ENCODE results near the gene TPI1. TPM values are rescaled to one million over a fixed set of nuclear protein-coding genes. Genes with fewer than 3 reads are reported as not detected.
A peak's percentile ranks its signal among the peaks of the same experiment; 100 is the strongest.
"Not testable (repeated sequence)": the region's sequence is repeated elsewhere in the genome, so short reads cannot be mapped to it uniquely, and the experiment has no call there.

TPI1 gene
- total RNA-seq, 1 experiment from 2014 or later = 2,129 TPM

- DNase-seq (ENCODE audit: low read depth) = peak; percentile 91
These were observed 23.7 kb downstream of the TPI1 start for GRCh38 chr12:6890789-6891645.

- no peak for DNase-seq (ENCODE audit: low read depth)
These were observed 24.3 kb downstream of the TPI1 start for GRCh38 chr12:6891646-6892001.

- not testable (repeated sequence) for DNase-seq (ENCODE audit: low read depth)
These were observed 25.4 kb downstream of the TPI1 start for GRCh38 chr12:6892683-6893082.

- DNase-seq (ENCODE audit: low read depth) = no peak
These were observed 27.0 kb downstream of the TPI1 start for GRCh38 chr12:6894321-6894720.

- DNase-seq (ENCODE audit: low read depth) = no peak
These were observed 29.6 kb downstream of the TPI1 start for GRCh38 chr12:6896846-6897435.

- DNase-seq (ENCODE audit: low read depth) = no peak
These were observed 32.1 kb downstream of the TPI1 start for GRCh38 chr12:6899427-6899826.

GRCh38 chr12:6899837-6900519 is 32.6 kb downstream of the TPI1 start:
- peak; percentile 86 for DNase-seq (ENCODE audit: low read depth)

- no peak for DNase-seq (ENCODE audit: low read depth)
These were observed 35.1 kb downstream of the TPI1 start for GRCh38 chr12:6902448-6902847.

- DNase-seq (ENCODE audit: low read depth) = peak; percentile 87
These were observed 36.4 kb downstream of the TPI1 start for GRCh38 chr12:6903722-6904121.

GRCh38 chr12:6904280-6905276 is 37.2 kb downstream of the TPI1 start, which contains the start of gene LRRC23:
Gene LRRC23 (plus strand): TSS chr12:6904822. CDS start chr12:6905634, 812 bp downstream.
- DNase-seq (ENCODE audit: low read depth) = peak; percentile 96

GRCh38 chr12:6905414-6906040 is 38.2 kb downstream of the TPI1 start:
- DNase-seq (ENCODE audit: low read depth) = no peak

GRCh38 chr12:6908141-6908540 is 40.8 kb downstream of the TPI1 start:
- DNase-seq (ENCODE audit: low read depth) = not testable (repeated sequence)

GRCh38 chr12:6909421-6910145 is 42.3 kb downstream of the TPI1 start:
- DNase-seq (ENCODE audit: low read depth) = no peak

- DNase-seq (ENCODE audit: low read depth) = no peak
These were observed 45.0 kb downstream of the TPI1 start for GRCh38 chr12:6912164-6912935.

GRCh38 chr12:6914246-6914946 is 47.1 kb downstream of the TPI1 start, which contains the start of gene ENO2:
Gene ENO2 (plus strand): TSS chr12:6914580. CDS start chr12:6915833, 1,253 bp downstream.
- peak; percentile 71 for DNase-seq (ENCODE audit: low read depth)

GRCh38 chr12:6914947-6915788 is 47.8 kb downstream of the TPI1 start:
- DNase-seq (ENCODE audit: low read depth) = no peak

GRCh38 chr12:6915789-6916285 is 48.5 kb downstream of the TPI1 start:
- DNase-seq (ENCODE audit: low read depth) = no peak

Data from M059J (cell line).